Measurements from ENCODE around the gene SUGT1. TPM values are rescaled to one million over a fixed set of nuclear protein-coding genes. Genes with fewer than 3 reads are reported as not detected.
"Not testable (repeated sequence)": the region's sequence is repeated elsewhere in the genome, so short reads cannot be mapped to it uniquely, and the experiment has no call there.

Gene SUGT1
- total RNA-seq, 4 donors from 2014 or later: 27.3 to 47.3 (median 37.6) TPM

GRCh38 chr13:52696566-52696965 is 43.9 kb downstream of the SUGT1 start:
- Histone ChIP-seq H3K27me3 (no peaks in the 10 kb centered on the region), H3K4me1 (no peaks in the 10 kb centered on the region), H3K9me3 (no peaks in the 10 kb centered on the region), H3K4me3 (no peak overlapping the region), H3K36me3 (peaks cover 0 to 24% (median 0%) of the 10 kb centered on the region in 3 donors), H3K27ac (no peak overlapping the region)
- 93% methylated on average over 5 of the region's 5 CpGs for WGBS, 2 donors
- no peak for DNase-seq (ENCODE audit: low spot score in 2 of 2)
- no peak for TF ChIP-seq POLR2A (IDR thresholded peaks at IDR 0.05)

- Histone ChIP-seq H3K27ac (no peak overlapping the region), H3K4me3 (no peak overlapping the region), H3K4me1 (no peaks in the 10 kb centered on the region), H3K27me3 (no peaks in the 10 kb centered on the region), H3K9me3 (no peaks in the 10 kb centered on the region), H3K36me3 (peaks cover 0 to 4% (median 0%) of the 10 kb centered on the region in 3 donors)
- WGBS, 2 donors: 59 to 60% methylated on average over 6 of the region's 6 CpGs
- TF ChIP-seq CTCF (IDR thresholded peaks at IDR 0.05): no peak
- TF ChIP-seq POLR2A (IDR thresholded peaks at IDR 0.05): no peak
- TF ChIP-seq EP300 (IDR thresholded peaks at IDR 0.05): no peak
- DNase-seq (ENCODE audit: low spot score in 2 of 2): no peak
These were observed 49.3 kb downstream of the SUGT1 start for GRCh38 chr13:52701728-52702465.

- Histone ChIP-seq H3K9me3 (no peaks in the 10 kb centered on the region), H3K36me3 (no peaks in the 10 kb centered on the region)
- no peak for DNase-seq (ENCODE audit: low spot score in 2 of 2)
These were observed 50.8 kb downstream of the SUGT1 start for GRCh38 chr13:52703482-52703881.

GRCh38 chr13:52706081-52706480 is 53.4 kb downstream of the SUGT1 start:
- Histone ChIP-seq H3K9me3 (no peaks in the 10 kb centered on the region), H3K4me1 (no peaks in the 10 kb centered on the region), H3K27me3 (peaks cover 0 to 2% of the 10 kb centered on the region in 2 donors), H3K27ac (no peak overlapping the region), H3K36me3 (no peaks in the 10 kb centered on the region), H3K4me3 (no peak overlapping the region)
- WGBS, 2 donors: 71 to 79% methylated on average over 3 of the region's 3 CpGs
- DNase-seq (ENCODE audit: low spot score in 2 of 2): no peak
- TF ChIP-seq EP300 (IDR thresholded peaks at IDR 0.05): no peak
- no peak for TF ChIP-seq CTCF (IDR thresholded peaks at IDR 0.05)
- no peak for TF ChIP-seq POLR2A (IDR thresholded peaks at IDR 0.05)

More at GRCh38 chr13:52703482-52703881, 50.8 kb downstream of the SUGT1 start:
- Histone ChIP-seq H3K4me1 (no peaks in the 10 kb centered on the region), H3K4me3 (no peak overlapping the region), H3K27ac (no peak overlapping the region), H3K27me3 (peaks cover 0 to 2% of the 10 kb centered on the region in 2 donors)
- 42 to 45% methylated on average over 6 of the region's 6 CpGs for WGBS, 2 donors
- TF ChIP-seq EP300 (IDR thresholded peaks at IDR 0.05) (no peak), CTCF (IDR thresholded peaks at IDR 0.05) (no peak), POLR2A (IDR thresholded peaks at IDR 0.05) (no peak)

GRCh38 chr13:52707375-52707774 is 54.7 kb downstream of the SUGT1 start:
- H3K9me3 ChIP-seq: no peaks in the 10 kb centered on the region
- peaks cover 0 to 2% of the 10 kb centered on the region in 2 donors for H3K27me3 ChIP-seq
- no peak overlapping the region for H3K4me3 ChIP-seq
- H3K27ac ChIP-seq: no peak overlapping the region
- no peaks in the 10 kb centered on the region for H3K4me1 ChIP-seq
- no peak for TF ChIP-seq POLR2A (IDR thresholded peaks at IDR 0.05)
- TF ChIP-seq CTCF (IDR thresholded peaks at IDR 0.05): no peak
- no peak for TF ChIP-seq EP300 (IDR thresholded peaks at IDR 0.05)
- H3K36me3 ChIP-seq: no peaks in the 10 kb centered on the region
- DNase-seq (ENCODE audit: low spot score in 2 of 2): no peak
- WGBS, 2 donors: 68 to 100% methylated on average over 1 of the region's 1 CpG

GRCh38 chr13:52708266-52708665 is 55.6 kb downstream of the SUGT1 start:
- WGBS, 2 donors: 92% methylated on average over 12 of the region's 12 CpGs
- not testable (repeated sequence) for DNase-seq (ENCODE audit: low spot score in 2 of 2)

More at GRCh38 chr13:52708266-52708665, 55.6 kb downstream of the SUGT1 start:
- not testable (repeated sequence) for H3K36me3 ChIP-seq, H3K27me3 ChIP-seq, H3K4me3 ChIP-seq, H3K9me3 ChIP-seq, H3K4me1 ChIP-seq, H3K27ac ChIP-seq

Data from tibial nerve (tissue), 4 donors.